ENCODE measurements around the gene PRKCE. TPM values are rescaled to one million over a fixed set of nuclear protein-coding genes. Genes with fewer than 3 reads are reported as not detected.

PRKCE gene
- total and polyA plus RNA-seq, 3 experiments from 2014 or later = 3.1 to 9.6 (median 7.9) TPM

DNA sequence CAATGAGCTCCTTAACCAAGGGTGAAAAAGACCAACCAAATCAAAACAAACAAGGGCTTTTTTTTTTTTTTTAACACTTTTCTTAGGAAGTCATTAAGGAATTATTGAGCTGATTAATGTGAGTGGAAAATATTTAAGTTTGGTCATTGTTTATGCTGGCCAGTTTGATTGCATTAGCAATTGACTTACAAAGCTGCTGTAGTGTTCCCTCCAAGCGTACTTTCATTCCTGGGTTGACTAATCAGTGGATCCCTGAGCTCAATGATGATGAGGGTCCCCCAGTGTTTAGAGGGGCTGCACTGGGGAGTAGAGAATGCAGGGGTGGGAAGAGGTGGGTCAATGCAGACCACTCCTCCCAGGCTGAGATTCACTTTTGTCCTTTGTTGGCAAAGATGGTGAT, 119.3 kb downstream of the PRKCE start:
- POLR2A ChIA-PET = interaction anchor here (1.0 kb wide), 1 partner anchor 121 kb away, joined by 3 read pairs; no protein-coding TSS in a partner anchor
- no peak overlapping the region for H3K4me3 ChIP-seq (ENCODE audit: low read length)
- no peaks in the 10 kb centered on the region for H3K9me3 ChIP-seq (ENCODE audit: low read length)
- H3K27ac Mint-ChIP-seq = peak overlapping the region in 1 of 8 donors; percentile 62
- no peaks in the 10 kb centered on the region for H3K27me3 ChIP-seq (ENCODE audit: insufficient read depth, low read length, poor library complexity, severe bottlenecking)
- no peaks in the 10 kb centered on the region for H3K4me1 Mint-ChIP-seq
- no peaks in the 10 kb centered on the region for H3K4me1 ChIP-seq (ENCODE audit: insufficient read depth, low read length)
- DNase-seq = no peak
- H3K27me3 Mint-ChIP-seq = no peaks in the 10 kb centered on the region
- H3K36me3 ChIP-seq (ENCODE audit: insufficient read depth, low read length) = no peaks in the 10 kb centered on the region
- no peaks in the 10 kb centered on the region for H3K36me3 Mint-ChIP-seq
- CTCF ChIA-PET = no interaction called here
- no peak overlapping the region for H3K4me3 Mint-ChIP-seq
- no peaks in the 10 kb centered on the region for H3K9me3 Mint-ChIP-seq
- H3K27ac ChIP-seq (ENCODE audit: low read depth, low read length) = no peak overlapping the region

DNA sequence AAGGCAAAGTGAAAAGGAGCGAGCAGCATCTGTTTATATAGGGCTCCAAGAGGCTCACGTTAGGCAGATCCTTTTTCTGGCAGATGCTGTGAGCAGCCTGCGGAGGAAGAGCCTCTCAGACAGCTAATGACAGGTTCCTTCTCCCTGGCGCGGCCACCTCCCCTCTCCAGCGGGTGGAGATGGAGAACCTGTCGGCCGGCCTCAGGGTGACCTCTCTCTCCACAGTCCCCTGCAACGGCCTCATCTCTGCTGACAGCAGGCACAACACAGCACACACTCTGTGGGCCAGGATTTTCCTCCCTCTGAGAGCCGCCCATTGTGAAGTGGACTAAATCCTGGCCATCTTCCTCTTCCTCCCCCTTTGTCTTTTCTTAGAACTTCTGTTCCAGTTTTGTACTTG, 119.8 kb downstream of the PRKCE start:
- CTCF ChIA-PET = no interaction called here
- H3K4me1 ChIP-seq (ENCODE audit: insufficient read depth, low read length) = no peaks in the 10 kb centered on the region

GRCh38 chr2:45772038-45772437, 120.6 kb downstream of the PRKCE start:
- H3K9me3 Mint-ChIP-seq = no peaks in the 10 kb centered on the region
- no peaks in the 10 kb centered on the region for H3K36me3 ChIP-seq (ENCODE audit: insufficient read depth, low read length)
- no peaks in the 10 kb centered on the region for H3K4me1 Mint-ChIP-seq
- ChIA-PET CTCF (no interaction called here), POLR2A (no interaction called here)
- H3K27ac ChIP-seq (ENCODE audit: low read depth, low read length) = no peak overlapping the region
- no peak for DNase-seq
- H3K27me3 Mint-ChIP-seq = no peaks in the 10 kb centered on the region
- H3K4me3 Mint-ChIP-seq = no peak overlapping the region
- peak overlapping the region in 1 of 8 donors; percentile 25 for H3K27ac Mint-ChIP-seq
- no peaks in the 10 kb centered on the region for H3K9me3 ChIP-seq (ENCODE audit: low read length)
- H3K36me3 Mint-ChIP-seq = no peaks in the 10 kb centered on the region
- no peaks in the 10 kb centered on the region for H3K4me1 ChIP-seq (ENCODE audit: insufficient read depth, low read length)
- H3K27me3 ChIP-seq (ENCODE audit: insufficient read depth, low read length, poor library complexity, severe bottlenecking) = no peaks in the 10 kb centered on the region
- H3K4me3 ChIP-seq (ENCODE audit: low read length) = no peak overlapping the region

More for the DNA sequence above, 119.8 kb downstream of the PRKCE start:
- no peak overlapping the region for H3K4me3 ChIP-seq (ENCODE audit: low read length)
- Mint-ChIP-seq H3K4me1 (no peaks in the 10 kb centered on the region), H3K9me3 (no peaks in the 10 kb centered on the region), H3K4me3 (no peak overlapping the region), H3K36me3 (no peaks in the 10 kb centered on the region), H3K27me3 (no peaks in the 10 kb centered on the region), H3K27ac (no peak overlapping the region)
- H3K27ac ChIP-seq (ENCODE audit: low read depth, low read length) = no peak overlapping the region
- H3K9me3 ChIP-seq (ENCODE audit: low read length) = no peaks in the 10 kb centered on the region
- no peaks in the 10 kb centered on the region for H3K27me3 ChIP-seq (ENCODE audit: insufficient read depth, low read length, poor library complexity, severe bottlenecking)
- no peak for DNase-seq
- H3K36me3 ChIP-seq (ENCODE audit: insufficient read depth, low read length) = no peaks in the 10 kb centered on the region
- POLR2A ChIA-PET = interaction anchor here (1.0 kb wide), 1 partner anchor 121 kb away, joined by 3 read pairs; no protein-coding TSS in a partner anchor

DNA sequence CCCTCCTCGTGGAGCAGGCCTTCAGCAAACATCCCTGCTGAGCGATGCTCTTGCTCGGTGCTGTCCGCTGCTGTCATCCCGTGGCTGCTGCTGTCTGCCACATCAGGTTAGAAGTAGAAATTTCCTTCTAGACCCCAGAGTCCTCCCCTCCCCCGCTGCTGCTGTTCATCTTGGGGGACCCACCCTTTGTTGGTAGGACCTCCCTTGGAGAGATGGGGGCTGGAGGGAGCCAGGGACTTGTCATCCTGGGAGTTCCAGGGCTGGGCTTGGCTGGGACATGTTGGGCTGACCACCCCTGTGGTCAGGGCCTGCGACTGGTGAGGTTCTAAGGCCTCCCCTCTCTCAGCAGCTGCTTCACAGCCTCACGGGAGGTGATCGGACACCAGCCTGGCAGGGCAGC, 122.4 kb downstream of the PRKCE start:
- Histone ChIP-seq H3K27ac (ENCODE audit: low read depth, low read length) (no peak overlapping the region), H3K9me3 (ENCODE audit: low read length) (no peaks in the 10 kb centered on the region), H3K36me3 (ENCODE audit: insufficient read depth, low read length) (no peaks in the 10 kb centered on the region), H3K27me3 (ENCODE audit: insufficient read depth, low read length, poor library complexity, severe bottlenecking) (no peaks in the 10 kb centered on the region), H3K4me1 (ENCODE audit: insufficient read depth, low read length) (peaks cover 7% of the 10 kb centered on the region), H3K4me3 (ENCODE audit: low read length) (no peak overlapping the region)
- ChIA-PET CTCF (no interaction called here), POLR2A (no interaction called here)
- Mint-ChIP-seq H3K36me3 (no peaks in the 10 kb centered on the region), H3K27me3 (peaks cover 0 to 2% of the 10 kb centered on the region in 2 donors), H3K4me1 (peaks cover 4 to 6% (median 6%) of the 10 kb centered on the region in 3 donors), H3K4me3 (no peak overlapping the region), H3K27ac (no peak overlapping the region), H3K9me3 (no peaks in the 10 kb centered on the region)
- DNase-seq = no peak

DNA sequence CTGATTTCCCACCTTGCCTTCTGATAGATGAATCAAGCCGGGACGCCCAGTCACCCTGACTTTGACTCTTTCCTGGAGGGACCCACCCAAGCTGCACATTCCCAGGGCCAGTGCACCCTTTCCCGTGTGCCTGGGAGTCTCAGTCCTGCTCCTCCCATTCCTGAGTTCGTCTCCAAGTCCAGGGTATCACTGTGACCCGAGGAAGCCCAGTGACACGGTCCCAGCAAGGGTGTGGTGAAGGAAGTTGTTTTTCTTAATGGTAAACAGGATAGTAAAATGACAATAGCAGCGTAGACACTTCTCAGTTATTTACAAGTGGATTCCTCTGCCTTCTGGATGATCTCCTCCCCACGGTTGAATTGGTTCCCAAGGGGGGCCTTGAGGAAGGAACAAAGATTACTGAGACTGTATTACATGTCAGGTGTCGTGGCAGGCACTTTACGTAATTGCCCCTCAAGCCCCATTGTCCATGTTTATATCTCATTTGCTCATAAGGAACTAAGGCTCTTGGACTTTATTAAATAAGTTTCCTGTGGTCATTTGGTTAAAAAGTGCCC, 123.3 kb downstream of the PRKCE start:
- no peaks in the 10 kb centered on the region for H3K9me3 Mint-ChIP-seq
- H3K27ac Mint-ChIP-seq = no peak overlapping the region
- CTCF ChIA-PET = no interaction called here
- H3K4me1 Mint-ChIP-seq = peaks cover 4 to 6% (median 6%) of the 10 kb centered on the region in 3 donors
- H3K4me3 ChIP-seq (ENCODE audit: low read length) = no peak overlapping the region
- H3K4me3 Mint-ChIP-seq = no peak overlapping the region
- H3K27me3 ChIP-seq (ENCODE audit: insufficient read depth, low read length, poor library complexity, severe bottlenecking) = no peaks in the 10 kb centered on the region
- H3K36me3 ChIP-seq (ENCODE audit: insufficient read depth, low read length) = no peaks in the 10 kb centered on the region
- no peaks in the 10 kb centered on the region for H3K9me3 ChIP-seq (ENCODE audit: low read length)
- H3K4me1 ChIP-seq (ENCODE audit: insufficient read depth, low read length) = peaks cover 7% of the 10 kb centered on the region
- H3K27ac ChIP-seq (ENCODE audit: low read depth, low read length) = no peak overlapping the region
- H3K36me3 Mint-ChIP-seq = no peaks in the 10 kb centered on the region
- no peak for DNase-seq
- POLR2A ChIA-PET = no interaction called here
- peaks cover 0 to 2% of the 10 kb centered on the region in 2 donors for H3K27me3 Mint-ChIP-seq

- Mint-ChIP-seq H3K27me3 (peaks cover 0 to 2% of the 10 kb centered on the region in 2 donors), H3K4me1 (peaks cover 4 to 6% (median 6%) of the 10 kb centered on the region in 3 donors), H3K27ac (no peak overlapping the region), H3K4me3 (no peak overlapping the region), H3K9me3 (no peaks in the 10 kb centered on the region), H3K36me3 (no peaks in the 10 kb centered on the region)
- no peaks in the 10 kb centered on the region for H3K9me3 ChIP-seq (ENCODE audit: low read length)
- H3K36me3 ChIP-seq (ENCODE audit: insufficient read depth, low read length) = no peaks in the 10 kb centered on the region
- ChIA-PET CTCF (no interaction called here), POLR2A (no interaction called here)
- H3K27me3 ChIP-seq (ENCODE audit: insufficient read depth, low read length, poor library complexity, severe bottlenecking) = no peaks in the 10 kb centered on the region
- no peak for DNase-seq
- peaks cover 7% of the 10 kb centered on the region for H3K4me1 ChIP-seq (ENCODE audit: insufficient read depth, low read length)
- no peak overlapping the region for H3K27ac ChIP-seq (ENCODE audit: low read depth, low read length)
- no peak overlapping the region for H3K4me3 ChIP-seq (ENCODE audit: low read length)
These were observed 124.9 kb downstream of the PRKCE start for GRCh38 chr2:45776160-45776955.

DNA sequence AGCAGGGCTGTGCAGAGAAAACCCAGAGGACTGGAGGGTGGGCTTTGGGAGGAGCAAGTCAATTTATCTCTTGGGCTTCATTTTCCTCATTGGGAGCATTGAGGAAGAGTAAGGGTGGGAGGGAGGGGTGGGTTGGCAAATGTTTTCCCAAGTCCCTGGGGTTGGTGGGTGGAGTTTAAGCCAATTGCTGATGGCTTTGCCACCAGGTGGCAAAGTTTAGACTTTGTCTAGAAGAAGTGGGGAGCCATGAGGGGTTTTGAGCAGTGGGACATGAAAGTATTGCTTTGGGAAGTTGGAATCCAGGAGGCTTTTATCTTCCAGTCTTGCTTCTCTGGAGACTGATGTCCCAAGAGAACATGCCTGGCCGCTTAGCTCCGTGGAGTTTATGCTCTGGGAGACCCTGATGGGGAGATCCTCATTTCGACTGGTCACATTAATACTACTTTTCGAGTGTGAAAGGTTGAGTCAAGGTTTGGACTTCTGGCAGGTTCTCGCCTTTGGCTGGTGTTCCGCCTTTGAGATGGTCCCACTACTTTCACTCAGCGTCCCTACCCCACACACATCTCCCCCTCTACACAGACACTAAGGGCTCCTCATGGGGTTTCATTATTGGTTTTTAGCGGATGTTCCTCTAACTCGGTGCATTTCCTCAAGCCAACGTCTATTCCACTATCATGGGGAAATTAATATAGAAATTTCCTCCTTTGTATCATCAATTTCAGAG, 126.7 kb downstream of the PRKCE start:
- no peaks in the 10 kb centered on the region for H3K27me3 ChIP-seq (ENCODE audit: insufficient read depth, low read length, poor library complexity, severe bottlenecking)
- no peak overlapping the region for H3K4me3 ChIP-seq (ENCODE audit: low read length)
- no peaks in the 10 kb centered on the region for H3K9me3 Mint-ChIP-seq
- ChIA-PET CTCF (interaction anchor here (0.7 to 3.4 kb wide), 22 partner anchors 9 to 189 kb away, joined by 3 to 62 read pairs (median 4); partner anchors contain the start of gene SRBD1), POLR2A (interaction anchor here (1.2 kb wide), 1 partner anchor 128 kb away, joined by 4 read pairs; no protein-coding TSS in a partner anchor)
- H3K4me3 Mint-ChIP-seq = peak overlapping the region in 6 of 7 donors; percentile 52 to 88 (median 64)
- peaks cover 4 to 6% (median 6%) of the 10 kb centered on the region in 3 donors for H3K4me1 Mint-ChIP-seq
- H3K27ac Mint-ChIP-seq = peak overlapping the region in 1 of 8 donors; percentile 60
- H3K9me3 ChIP-seq (ENCODE audit: low read length) = no peaks in the 10 kb centered on the region
- H3K4me1 ChIP-seq (ENCODE audit: insufficient read depth, low read length) = peaks cover 7% of the 10 kb centered on the region
- peak in 1 of 5 donors; percentile 1 for DNase-seq
- H3K27ac ChIP-seq (ENCODE audit: low read depth, low read length) = no peak overlapping the region
- H3K27me3 Mint-ChIP-seq = peaks cover 0 to 2% of the 10 kb centered on the region in 2 donors
- H3K36me3 Mint-ChIP-seq = no peaks in the 10 kb centered on the region
- no peaks in the 10 kb centered on the region for H3K36me3 ChIP-seq (ENCODE audit: insufficient read depth, low read length)
